Bronchial epithelial cell (primary cell): ENCODE results near the gene CDK14. TPM values are rescaled to one million over a fixed set of nuclear protein-coding genes. Genes with fewer than 3 reads are reported as not detected.

Experiments used
- DNase-seq: peaks from one replicate; pipeline ENCODE4 v3.0.0-alpha.2; 2010; ENCODE audit warnings: low read depth
- FAIRE-seq: peaks from 2 replicates; lab custom pipeline; 2011; peaks lifted over from hg19 to GRCh38; lab: Jason Lieb, UNC
- H3K27me3 ChIP-seq: 2 replicates; pipeline ENCODE4 v1.5.1; 2011; ENCODE audit warnings: low read length; ENCODE audit not compliant: control insufficient read depth, insufficient read depth
- H3K36me3 ChIP-seq: 2 replicates; pipeline ENCODE4 v1.5.1; 2011; ENCODE audit warnings: low read length; ENCODE audit not compliant: control insufficient read depth, insufficient read depth
- H3K4me3 ChIP-seq: 2 replicates; pipeline ENCODE4 v1.5.1; 2011; ENCODE audit warnings: mild to moderate bottlenecking, low read depth, low read length, control low read depth
- total RNA-seq: library from RNA; depleted of rRNA; stranded (reverse); fragments of >200 nt; gene quantifications from 2 replicates; pipeline ENCODE4 v1.2.1, GENCODE V29; 2014
- TF ChIP-seq, protein P1 (sequence below): IDR thresholded peaks from 2 replicates; pipeline ENCODE4 v1.5.1; 2011; ENCODE audit warnings: mild to moderate bottlenecking, moderate library complexity, low read length, control low read depth, inconsistent platforms; ENCODE audit not compliant: insufficient read depth, severe bottlenecking

Gene CDK14
- total RNA-seq, 1 donor from 2014 or later = 8.7 TPM

DNA sequence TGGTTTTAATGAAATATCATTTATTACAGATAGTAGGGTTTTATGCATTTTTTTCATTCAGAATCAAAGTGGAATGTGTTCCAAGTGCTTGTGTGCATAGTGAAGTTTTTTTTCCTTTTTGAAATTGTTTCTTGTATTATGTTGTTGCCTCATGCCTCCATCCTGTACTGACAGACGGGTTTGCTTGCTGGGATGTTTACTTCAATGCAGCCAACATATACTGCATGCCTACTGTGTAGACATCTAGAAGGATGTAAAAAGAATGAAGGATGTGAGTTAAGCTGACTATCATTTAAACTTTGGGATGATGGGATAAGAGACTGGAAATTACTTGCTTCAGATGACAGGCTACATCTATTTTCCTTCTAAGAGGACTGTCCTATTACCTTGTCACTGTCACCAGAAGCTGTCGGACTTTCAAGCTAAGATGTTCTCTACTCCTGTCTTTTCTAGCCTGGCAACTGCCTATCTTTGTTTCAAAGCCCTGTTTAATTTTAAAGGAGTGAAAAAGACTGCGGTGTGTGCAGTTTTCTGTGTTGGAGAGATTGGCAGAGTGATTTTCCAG lies 243.7 kb downstream of the CDK14 start:
- H3K27me3 ChIP-seq = no peaks in the 10 kb centered on the region
- H3K4me3 ChIP-seq = no peak overlapping the region
- no peaks in the 10 kb centered on the region for H3K36me3 ChIP-seq
- DNase-seq (no peak), FAIRE-seq (no peak)
- TF ChIP-seq, protein P1, sequence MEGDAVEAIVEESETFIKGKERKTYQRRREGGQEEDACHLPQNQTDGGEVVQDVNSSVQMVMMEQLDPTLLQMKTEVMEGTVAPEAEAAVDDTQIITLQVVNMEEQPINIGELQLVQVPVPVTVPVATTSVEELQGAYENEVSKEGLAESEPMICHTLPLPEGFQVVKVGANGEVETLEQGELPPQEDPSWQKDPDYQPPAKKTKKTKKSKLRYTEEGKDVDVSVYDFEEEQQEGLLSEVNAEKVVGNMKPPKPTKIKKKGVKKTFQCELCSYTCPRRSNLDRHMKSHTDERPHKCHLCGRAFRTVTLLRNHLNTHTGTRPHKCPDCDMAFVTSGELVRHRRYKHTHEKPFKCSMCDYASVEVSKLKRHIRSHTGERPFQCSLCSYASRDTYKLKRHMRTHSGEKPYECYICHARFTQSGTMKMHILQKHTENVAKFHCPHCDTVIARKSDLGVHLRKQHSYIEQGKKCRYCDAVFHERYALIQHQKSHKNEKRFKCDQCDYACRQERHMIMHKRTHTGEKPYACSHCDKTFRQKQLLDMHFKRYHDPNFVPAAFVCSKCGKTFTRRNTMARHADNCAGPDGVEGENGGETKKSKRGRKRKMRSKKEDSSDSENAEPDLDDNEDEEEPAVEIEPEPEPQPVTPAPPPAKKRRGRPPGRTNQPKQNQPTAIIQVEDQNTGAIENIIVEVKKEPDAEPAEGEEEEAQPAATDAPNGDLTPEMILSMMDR = no peak

DNA sequence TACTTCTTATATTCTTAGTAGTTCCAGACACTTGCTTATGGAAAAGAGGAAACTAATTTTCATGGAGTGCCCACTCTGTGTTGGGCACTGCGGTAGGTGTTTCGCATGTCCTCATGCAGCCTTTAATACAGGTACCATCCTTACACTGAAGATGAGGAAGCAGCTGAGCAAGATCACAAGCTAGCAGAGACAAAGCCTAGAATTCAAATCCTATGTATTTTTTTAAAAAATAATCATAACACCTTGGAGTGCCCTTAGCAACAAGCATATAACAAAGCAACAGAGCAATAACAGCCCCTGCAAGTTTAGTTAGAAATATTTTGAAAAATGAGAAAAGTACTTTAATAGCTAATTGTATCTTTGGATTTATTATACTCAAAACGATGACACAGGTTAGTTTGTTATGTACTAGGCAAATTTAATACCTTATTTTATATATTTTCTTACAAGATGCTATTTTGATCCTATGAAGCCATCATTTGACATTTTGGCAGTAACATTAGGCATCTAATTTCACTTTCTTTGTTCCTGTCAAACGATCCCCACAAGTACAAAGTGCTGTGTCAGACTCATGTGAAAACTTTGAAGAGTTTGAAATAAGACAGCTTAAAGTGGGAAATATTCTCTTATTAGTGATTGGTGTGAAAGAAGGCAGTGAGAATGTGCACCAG lies 245.8 kb downstream of the CDK14 start:
- Histone ChIP-seq H3K27me3 (no peaks in the 10 kb centered on the region), H3K4me3 (no peak overlapping the region), H3K36me3 (no peaks in the 10 kb centered on the region)
- TF ChIP-seq, protein P1 = no peak
- no peak for DNase-seq
- FAIRE-seq = no peak

DNA sequence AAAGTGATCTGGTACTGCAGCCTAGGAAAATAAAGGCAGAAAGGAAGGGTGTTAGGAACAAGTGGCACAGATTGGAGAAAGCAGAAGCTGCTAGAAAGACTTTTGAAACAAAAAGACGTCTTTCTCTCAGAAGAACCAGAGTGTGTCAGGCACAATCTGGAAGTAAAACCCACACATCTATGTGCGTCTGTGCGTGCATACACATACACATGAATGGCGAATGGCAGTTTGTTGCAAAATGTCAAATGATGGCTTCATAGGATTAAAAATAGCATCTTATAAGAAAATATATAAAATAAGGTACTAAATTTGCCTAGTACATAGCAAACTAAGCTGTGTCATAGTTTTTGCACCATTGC lies 246.3 kb downstream of the CDK14 start:
- Histone ChIP-seq H3K27me3 (no peaks in the 10 kb centered on the region), H3K36me3 (no peaks in the 10 kb centered on the region), H3K4me3 (no peak overlapping the region)
- TF ChIP-seq, protein P1 = no peak
- no peak for DNase-seq
- no peak for FAIRE-seq

DNA sequence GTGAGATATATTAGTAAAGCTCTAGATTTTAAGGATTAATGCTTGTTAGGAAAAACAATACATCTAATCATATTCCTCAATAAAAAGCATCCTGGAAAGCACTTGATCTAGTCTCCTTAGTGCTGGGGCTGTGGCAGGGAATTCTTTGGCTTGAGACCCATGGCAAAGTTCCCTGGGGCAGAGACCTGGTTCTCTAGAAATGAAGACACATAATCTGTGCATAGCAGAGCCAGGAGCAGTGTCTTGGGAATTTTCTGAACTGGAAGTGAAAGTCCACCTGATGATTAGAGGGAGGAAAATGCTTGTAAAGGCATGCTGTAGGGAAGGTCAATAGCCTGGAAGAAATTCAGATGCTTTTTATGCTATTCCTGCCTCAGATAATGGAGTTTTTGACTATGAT lies 247.4 kb downstream of the CDK14 start:
- TF ChIP-seq, protein P1 = no peak
- H3K4me3 ChIP-seq = no peak overlapping the region
- no peak for FAIRE-seq
- no peak for DNase-seq
- H3K36me3 ChIP-seq = no peaks in the 10 kb centered on the region
- H3K27me3 ChIP-seq = no peaks in the 10 kb centered on the region

DNA sequence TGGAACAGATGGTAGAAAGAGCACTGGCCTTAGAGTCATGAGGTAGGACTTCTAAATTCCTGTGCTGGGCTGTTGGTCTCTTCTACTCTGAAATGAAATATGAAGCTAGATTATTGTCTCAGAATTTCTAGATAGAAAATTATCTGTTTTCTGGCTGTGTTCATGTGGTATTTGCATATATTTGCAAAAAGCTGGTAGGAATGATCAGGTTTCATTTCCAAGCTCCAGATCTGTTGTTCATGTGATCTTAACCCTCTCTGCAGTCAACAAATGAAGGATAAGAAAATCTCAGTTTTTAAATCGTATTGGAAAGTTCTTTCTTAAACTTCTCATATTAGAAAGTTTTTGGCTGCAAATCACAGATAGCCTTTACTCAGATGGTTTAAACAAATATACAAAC lies 248.3 kb downstream of the CDK14 start:
- no peak for FAIRE-seq
- H3K4me3 ChIP-seq = no peak overlapping the region
- DNase-seq = no peak
- H3K36me3 ChIP-seq = no peaks in the 10 kb centered on the region
- TF ChIP-seq, protein P1 = no peak
- H3K27me3 ChIP-seq = no peaks in the 10 kb centered on the region

DNA sequence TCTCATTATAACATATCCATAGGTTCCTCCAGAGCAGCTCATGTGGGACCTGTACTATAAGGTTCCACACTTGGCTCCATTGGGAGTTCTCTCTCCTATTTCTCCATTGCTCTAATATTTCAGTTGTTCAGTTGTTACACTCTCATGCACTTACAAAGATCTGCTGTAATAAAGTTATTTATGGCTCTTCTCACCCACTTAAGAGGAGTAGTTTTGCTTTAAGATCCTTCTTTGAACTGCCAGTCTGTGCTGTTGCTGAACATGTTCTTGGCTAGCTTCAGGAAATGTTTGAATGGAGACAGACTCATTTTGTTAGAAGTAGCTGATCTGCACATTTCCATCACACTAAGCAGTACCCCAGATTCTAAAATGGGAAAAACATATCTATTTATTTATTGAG lies 250.1 kb downstream of the CDK14 start:
- FAIRE-seq = no peak
- TF ChIP-seq, protein P1 = no peak
- H3K4me3 ChIP-seq = no peak overlapping the region
- no peaks in the 10 kb centered on the region for H3K27me3 ChIP-seq
- H3K36me3 ChIP-seq = no peaks in the 10 kb centered on the region
- DNase-seq = no peak
